IPS-18c (cell line): Measurements from ENCODE around the gene SLC25A36.
"Not testable (repeated sequence)": the region's sequence is repeated elsewhere in the genome, so short reads cannot be mapped to it uniquely, and the experiment has no call there.

Experiments
- H3K4me3 ChIP-seq: 2 replicates; pipeline ENCODE4 v1.7.0; 2013; ENCODE audit warnings: low read depth, mild to moderate bottlenecking, low read length, moderate library complexity; ENCODE audit not compliant: insufficient read depth
- H3K9me3 ChIP-seq: one replicate; pipeline ENCODE4 v1.6.1; 2013; ENCODE audit warnings: mild to moderate bottlenecking, low read length, moderate library complexity; ENCODE audit not compliant: control insufficient read depth, insufficient read depth

The SLC25A36 gene

DNA sequence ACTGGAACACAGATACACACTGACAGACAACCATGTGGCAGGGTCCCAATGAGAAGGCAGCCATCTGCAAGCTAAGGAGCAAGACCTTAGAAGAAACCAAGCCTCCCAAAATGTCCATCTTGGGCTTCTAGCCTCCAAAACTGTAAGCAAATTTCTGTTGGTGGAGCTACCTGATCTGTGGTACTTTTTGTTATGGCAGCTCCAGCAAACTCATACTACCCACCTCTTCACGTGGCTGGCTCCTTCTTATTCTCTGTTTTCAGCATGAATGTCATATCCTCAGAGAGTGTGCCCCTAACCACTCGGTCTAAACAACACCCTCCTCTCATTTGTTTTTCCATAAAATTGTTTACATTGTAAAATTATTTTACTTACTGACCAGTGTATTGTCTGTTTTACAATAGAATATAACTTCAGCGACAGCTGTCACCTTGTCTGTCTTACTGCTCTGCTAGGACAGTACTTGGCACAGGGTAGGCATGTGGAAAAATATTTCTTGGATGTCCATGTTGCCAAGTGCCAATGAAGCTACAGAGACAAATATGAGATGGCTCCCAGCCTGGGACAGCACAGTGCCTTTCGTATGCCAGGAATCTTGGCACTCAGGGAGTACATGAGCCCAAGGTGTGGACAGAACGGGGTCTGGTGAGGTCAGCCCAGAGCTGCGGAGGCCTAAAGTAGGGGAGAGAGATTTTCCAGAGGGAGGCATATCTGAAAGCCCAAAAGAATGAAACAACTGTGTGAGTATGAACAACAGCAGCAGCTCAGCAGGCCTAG is 17.4 kb upstream of the SLC25A36 start:
- Histone ChIP-seq H3K9me3 (no peaks in the 10 kb centered on the region), H3K4me3 (no peak overlapping the region)

DNA sequence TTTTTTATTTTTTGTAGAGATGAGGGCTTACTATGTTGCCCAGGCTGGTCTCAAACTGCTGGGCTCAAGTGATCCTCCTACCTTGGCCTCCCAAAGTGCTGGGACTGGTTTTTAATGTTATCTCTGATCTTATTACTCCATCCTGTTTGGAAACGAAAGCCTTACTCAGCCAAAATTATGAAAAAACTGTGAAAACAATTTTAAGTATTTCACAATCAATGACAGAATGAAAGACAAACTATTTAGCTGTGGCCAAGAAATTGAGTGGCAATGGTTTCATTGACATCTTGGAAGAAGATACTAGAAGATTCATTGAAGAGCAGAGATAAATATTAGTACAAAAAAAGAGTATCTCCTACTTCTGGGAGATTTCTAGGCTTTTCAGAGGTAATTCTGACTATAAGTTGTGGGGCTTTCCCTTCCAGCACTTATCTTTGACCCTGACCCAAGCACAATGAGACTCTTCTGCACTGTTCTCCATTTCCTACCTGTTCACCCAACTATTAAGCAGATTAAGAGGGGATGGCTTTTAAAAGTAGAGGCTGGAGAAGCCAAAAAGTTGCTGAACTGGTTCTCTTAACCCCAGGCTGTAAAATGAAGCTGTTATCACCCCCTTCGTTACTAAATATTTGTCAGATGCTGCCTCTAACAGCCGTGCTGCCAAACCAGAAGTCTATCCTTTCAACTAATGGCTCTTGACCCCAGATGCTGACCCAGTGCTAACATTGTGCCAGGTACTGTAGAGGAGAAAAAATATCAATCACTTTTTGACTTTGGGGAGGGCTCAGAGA is 14.2 kb upstream of the SLC25A36 start:
- Histone ChIP-seq H3K4me3 (no peak overlapping the region), H3K9me3 (no peaks in the 10 kb centered on the region)

DNA sequence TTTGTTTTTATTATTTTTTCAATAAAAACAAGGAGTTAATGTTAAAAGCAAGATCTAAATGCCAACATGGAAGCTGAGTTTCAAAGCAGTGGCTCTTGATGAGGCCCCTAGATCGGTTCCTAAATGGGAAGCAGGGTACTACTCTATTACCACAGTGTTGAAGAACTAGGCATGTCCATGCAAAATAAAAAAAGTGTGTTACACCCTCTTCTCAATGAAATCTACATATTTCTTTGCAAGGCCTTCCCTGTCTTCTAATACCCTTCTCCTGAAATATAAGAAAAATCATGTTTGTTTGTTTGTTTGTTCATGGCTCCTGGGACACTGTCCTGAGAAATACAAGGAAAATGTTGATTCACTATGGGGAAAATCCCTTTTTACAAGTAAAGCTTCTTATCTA is 12.2 kb upstream of the SLC25A36 start:
- Histone ChIP-seq H3K4me3 (no peak overlapping the region), H3K9me3 (no peaks in the 10 kb centered on the region)

DNA sequence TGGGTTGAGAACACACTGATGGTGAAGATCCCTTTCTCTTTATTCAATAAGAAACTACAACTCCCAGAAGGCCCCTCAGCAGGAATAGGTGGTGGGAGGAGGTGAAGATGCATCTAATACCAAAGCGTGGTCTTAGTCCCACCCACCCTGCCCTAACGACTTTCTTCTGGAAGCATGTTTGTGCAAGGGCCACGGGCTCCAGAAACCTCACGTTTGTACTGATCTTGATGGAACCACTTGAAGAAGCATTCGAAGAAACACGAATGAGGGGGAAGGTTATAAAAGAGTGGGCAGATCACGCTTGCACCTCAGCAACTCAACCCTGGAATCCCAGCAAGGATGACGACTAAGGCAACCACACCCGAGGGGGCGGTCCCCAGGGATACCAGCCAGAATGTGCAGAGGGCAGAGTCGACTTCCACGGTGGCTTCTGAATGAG is 10.6 kb upstream of the SLC25A36 start:
- Histone ChIP-seq H3K9me3 (no peaks in the 10 kb centered on the region), H3K4me3 (peak overlapping the region; percentile 66)

DNA sequence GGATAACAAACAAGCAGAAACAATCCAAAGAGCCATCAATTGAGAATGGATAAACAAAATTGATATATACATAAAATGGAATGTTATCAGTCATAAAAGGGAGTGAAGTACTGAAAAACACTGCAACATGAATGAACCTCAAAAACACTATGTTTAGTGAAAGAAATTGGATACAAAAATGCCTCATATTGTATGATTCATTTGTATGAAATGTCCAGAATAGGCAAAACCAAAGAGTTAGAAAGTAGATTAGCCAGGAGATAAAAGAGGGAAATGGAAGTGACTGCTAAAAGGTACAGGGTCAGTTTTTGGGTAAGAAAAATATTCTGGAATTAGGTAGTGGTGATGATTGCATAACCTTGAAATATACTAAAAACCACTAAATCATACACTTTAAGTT is 9.8 kb upstream of the SLC25A36 start:
- no peaks in the 10 kb centered on the region for H3K9me3 ChIP-seq

DNA sequence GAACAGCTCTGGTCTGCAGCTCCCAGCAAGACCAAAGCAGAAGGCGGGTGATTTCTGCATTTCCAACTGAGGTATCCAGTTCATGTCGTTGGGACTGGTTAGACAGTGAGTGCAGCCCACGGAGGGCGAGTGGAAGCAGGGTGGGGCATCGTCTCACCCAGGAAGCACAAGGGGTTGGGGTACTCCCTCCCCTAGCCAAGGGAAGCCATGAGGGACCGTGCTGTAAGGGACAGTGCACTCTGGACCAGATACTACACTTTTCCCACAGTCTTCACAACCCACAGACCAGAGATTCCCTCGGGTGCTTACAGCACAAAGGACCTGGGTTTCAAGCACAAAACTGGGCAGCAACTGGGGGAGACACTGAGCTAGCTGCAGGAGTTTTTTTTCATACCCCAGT is 8.5 kb upstream of the SLC25A36 start:
- H3K4me3 ChIP-seq, result no peak overlapping the region
- no peaks in the 10 kb centered on the region for H3K9me3 ChIP-seq

More for the DNA sequence above, 9.8 kb upstream of the SLC25A36 start:
- H3K4me3 ChIP-seq, result no peak overlapping the region

DNA sequence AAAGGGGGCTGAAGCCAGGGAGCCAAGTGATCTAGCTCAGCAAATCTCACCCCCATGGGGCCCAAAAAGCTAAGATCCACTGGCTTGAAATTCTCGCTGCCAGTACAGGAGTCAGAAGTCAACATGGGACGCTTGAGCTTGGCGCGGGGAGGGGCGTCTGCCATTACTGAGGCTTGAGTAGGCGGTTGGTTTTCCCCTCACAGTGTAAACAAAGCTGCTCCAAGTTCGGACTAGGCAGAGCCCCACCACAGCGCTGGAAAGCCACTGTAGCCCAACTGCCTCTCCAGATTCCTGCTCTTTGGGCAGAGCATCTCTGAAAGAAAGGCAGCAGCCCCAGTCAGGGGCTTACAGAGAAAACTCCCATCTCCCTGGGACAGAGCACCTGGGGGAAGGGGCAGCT is 8.1 kb upstream of the SLC25A36 start:
- Histone ChIP-seq H3K4me3 (no peak overlapping the region), H3K9me3 (no peaks in the 10 kb centered on the region)

DNA sequence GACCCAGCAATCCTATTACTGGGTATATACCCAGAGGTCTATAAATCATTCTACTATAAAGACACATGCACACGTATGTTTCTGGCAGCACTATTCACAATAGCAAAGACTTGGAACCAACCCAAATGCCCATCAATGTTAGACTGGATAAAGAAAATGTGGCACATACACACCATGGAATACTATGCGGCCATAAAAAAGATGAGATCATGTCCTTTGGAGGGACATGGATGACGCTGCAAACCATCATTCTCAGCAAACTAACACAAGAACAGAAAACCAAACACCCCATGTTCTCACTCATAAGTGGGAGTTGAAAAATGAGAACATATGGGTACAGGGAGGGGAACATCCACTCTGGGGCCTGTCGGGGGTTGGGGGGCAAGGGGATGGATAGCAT is 2.3 kb upstream of the SLC25A36 start:
- H3K4me3 ChIP-seq, H3K9me3 ChIP-seq: not testable (repeated sequence)

DNA sequence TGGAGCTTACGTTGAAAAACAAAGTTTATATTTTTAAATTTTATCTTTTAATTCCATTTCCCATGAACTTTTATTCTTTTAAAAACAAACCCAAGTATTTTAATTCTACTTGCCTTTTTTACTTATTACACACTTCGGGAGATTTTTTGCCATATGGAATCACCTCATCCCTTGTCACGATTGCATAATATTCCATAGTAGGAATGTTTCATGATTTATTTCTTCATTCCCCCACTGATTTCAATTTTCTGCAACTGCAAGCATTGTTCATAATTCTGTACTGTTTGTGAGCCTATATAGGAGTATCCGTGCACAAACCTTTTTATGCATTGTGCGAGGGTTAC is 574 bp upstream of the SLC25A36 start:
- Histone ChIP-seq H3K4me3 (peak overlapping the region; percentile 97), H3K9me3 (no peaks in the 10 kb centered on the region)

DNA sequence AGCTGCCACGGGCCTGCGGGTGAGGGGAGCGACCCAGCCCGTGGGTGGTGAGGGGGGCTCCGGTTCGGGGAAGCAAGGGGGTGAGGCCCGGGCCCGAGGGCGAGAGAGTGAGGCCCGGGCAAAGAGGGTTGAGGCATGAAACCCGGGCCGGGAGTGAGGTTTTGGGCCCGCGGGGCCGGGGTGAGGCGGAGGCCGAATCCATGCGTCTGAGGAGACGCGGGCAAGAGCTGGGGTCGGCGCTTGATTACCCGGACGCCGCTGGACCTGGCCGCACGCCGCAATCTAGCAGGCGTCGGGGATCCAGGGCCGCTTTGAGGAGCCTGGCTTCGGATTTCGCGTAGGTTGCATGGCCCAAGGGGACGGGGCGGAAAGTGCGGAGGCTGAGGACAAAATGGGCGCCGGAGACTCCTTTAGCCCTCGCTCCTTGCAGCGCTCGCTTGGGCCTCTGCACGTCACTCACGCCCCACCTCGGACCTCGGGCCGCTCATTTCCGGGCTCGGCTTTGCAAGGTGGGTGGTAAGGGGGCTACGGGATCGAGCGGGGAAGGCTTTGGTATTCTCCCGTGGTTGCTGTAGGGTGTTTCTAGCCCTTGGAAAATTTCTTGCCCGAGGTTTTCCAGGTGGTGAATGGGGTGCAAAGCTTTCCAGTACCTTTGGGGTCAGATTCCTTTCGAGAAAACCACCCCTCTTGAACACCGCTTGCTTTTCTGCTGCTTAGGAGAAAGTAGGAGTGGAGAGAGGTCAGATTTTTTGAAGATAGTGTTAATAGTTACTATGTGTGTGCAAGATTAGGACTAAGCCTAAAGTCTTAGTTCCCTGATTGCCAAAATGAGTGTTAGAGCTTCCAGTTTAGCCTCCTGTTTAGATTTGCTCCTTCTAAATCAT is 827 bp downstream of the SLC25A36 start:
- no peaks in the 10 kb centered on the region for H3K9me3 ChIP-seq
- peak overlapping the region; percentile 97 for H3K4me3 ChIP-seq

DNA sequence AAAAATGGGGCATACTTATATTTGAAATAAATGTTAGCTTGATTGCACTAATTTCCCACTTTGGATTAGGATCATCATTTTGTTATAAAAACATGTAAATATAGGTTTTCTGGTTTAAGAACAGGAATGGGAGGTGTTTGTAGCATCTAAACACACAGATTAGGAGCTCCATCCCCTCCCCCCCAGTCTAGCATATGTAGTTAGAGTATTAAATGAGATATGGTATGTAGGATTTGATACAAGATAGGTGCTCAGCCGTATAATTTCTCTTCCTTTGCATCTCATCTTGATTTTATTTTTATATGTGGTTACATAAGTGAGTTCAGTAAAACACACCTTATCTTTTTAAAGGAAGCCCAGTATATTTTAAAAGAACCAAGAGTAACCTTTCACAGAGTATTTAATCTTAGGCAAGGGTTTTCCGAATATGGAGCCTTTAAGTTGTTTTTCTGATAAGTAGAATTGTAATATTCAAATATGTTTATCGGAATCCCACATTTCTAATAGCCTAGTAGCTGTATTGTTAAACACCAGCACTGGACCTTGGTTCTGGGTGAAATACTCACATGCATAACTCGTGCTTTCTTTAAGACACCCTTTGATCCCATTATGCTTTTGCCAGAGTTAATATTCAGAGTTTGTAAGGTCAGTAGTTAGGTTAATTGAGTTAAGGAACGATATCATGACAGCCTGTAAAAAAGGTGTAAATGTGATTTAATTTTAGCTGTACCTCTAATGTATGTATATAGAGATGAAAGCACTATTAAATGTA is 2.3 kb downstream of the SLC25A36 start:
- H3K4me3 ChIP-seq, result no peak overlapping the region
- no peaks in the 10 kb centered on the region for H3K9me3 ChIP-seq

DNA sequence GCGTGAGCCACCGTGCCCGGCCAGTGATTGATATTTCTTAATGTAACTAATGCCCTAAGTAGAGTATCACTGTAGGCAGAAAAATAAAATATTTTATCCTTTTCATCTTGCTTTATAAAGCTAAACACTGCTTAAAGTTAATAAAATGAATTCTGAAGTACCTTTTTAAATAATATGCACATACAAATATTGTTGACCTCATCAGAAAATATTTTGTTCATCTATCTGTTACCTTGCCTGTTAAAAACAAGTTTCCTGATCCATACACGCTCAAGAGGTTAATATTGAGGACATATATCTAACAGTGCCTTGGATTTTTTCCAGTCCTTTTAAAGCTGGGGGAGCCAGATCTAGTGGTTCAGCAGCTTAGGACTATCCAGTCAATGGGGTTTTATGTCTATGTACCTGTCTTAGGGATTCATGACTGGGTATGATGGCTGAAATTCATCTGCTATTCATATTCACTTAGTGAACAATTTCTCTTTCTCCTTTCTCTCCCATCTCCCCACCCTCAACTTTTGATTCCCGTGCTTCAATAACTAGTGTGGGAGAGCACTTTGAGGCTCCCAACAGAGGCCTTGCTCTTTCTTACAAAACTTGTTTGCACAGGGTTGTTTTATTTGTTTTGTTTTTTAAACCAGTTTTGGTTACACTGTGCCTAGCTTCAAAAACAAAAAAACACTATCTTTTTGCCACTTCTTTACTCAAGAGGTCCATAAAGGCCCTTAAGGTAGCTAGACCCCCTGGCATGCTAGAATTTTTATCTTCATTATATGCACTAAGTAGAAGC is 7.0 kb downstream of the SLC25A36 start:
- no peak overlapping the region for H3K4me3 ChIP-seq
- H3K9me3 ChIP-seq, result no peaks in the 10 kb centered on the region

DNA sequence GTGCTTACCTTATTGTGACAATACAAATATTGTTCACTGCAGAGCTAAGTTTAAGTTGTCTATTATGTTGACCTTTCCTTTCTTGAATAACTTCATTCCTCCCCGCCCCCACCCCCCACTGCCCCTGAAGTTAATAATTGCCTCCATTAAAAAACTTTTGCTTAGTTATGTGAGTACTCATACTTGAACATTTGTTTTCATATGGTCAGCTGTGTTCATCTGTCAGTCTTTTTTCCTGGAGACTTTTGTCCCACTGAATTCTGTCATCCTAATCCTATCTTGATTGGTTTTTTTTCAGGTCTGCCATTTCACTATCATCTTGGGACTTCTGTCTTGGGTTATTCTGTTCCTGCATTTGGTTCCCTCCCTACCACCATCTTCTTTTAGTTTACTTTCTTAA is 8.5 kb downstream of the SLC25A36 start:
- Histone ChIP-seq H3K4me3 (no peak overlapping the region), H3K9me3 (no peaks in the 10 kb centered on the region)

DNA sequence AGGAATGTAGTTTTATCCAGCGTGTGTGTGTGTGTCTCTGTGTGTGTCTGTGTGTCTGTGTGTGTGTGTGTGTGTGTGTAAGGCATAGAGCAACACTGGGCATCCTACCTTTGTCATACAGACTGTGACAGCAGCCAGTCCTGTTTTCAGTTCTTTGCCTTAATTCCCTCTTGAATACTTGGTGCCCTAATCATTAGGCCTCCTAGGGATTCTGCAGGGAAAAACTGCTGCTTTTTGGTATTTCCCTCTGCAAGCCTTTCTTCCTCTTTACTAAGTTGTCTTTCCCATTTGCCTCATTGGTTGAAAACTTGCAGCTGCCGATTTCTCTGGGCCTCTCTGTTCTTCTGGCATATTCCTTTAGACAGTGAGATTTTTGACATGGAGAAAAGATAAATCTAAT is 9.2 kb downstream of the SLC25A36 start:
- no peak overlapping the region for H3K4me3 ChIP-seq
- H3K9me3 ChIP-seq, result no peaks in the 10 kb centered on the region

DNA sequence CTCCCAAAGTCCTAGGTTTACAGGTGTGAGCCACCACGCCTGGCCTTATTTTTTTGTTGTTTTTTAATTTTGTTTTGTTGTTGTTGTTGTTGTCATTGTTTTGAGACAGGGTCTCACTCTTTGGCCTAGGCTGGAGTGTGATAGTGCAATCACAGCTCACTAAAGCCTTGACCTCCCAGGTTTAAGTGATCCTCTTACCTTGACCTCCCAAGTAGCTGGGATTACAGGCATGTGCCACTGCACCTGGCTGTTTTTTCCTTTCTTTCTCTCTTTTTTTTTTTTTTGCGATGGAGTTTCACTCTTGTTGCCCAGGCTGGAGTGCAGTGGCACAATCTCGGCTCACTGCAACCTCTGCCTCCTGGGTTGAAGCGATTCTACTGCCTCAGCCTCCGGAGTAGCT is 10.1 kb downstream of the SLC25A36 start:
- not testable (repeated sequence) for H3K9me3 ChIP-seq

More for the DNA sequence above, 10.1 kb downstream of the SLC25A36 start:
- not testable (repeated sequence) for H3K4me3 ChIP-seq
